ENCODE results near the gene AHRR. TPM values are rescaled to one million over a fixed set of nuclear protein-coding genes. Genes with fewer than 3 reads are reported as not detected.

AHRR gene
- total RNA-seq, 1 donor from 2014 or later: 10.5 TPM

DNA sequence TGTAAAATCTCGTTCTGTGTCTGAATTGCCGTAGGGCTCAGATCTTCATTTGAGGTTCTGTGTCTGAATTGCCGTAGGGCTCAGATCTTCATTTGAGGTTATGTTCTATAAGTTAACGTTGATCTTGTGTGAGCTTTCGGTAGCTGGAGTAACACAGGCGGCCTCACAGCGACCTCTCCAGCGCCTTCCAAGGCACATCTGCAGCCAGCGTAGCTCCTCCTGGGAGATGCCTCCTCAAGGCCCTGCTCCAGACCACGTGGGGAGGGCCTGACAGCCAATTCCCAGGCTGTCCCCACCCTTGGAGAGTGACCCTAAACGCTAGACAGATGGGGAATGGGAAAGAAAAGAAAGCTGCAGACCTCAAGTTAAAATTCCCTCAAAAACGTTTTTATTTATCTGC, 8.7 kb upstream of the AHRR start:
- Mint-ChIP-seq H3K27me3 (ENCODE audit: low read depth, unreplicated experiment) (no peaks in the 10 kb centered on the region), H3K36me3 (ENCODE audit: low read depth, unreplicated experiment) (peaks cover 14% of the 10 kb centered on the region), H3K27ac (ENCODE audit: unreplicated experiment) (no peak overlapping the region), H3K9me3 (ENCODE audit: unreplicated experiment) (no peaks in the 10 kb centered on the region), H3K4me3 (ENCODE audit: unreplicated experiment) (no peak overlapping the region), H3K4me1 (ENCODE audit: low read depth, unreplicated experiment) (peaks cover 6% of the 10 kb centered on the region)
- peaks cover 15% of the 10 kb centered on the region for H3K79me2 ChIP-seq (ENCODE audit: insufficient read depth, low read length)
- TF ChIP-seq EZH2 (IDR thresholded peaks at IDR 0.05; ENCODE audit: insufficient read depth, low read length) (no peak), CTCF (IDR thresholded peaks at IDR 0.05; ENCODE audit: insufficient read depth, low read depth, low read length) (no peak)
- no peak overlapping the region for H3K27ac ChIP-seq (ENCODE audit: low read depth, low read length)
- H3K4me1 ChIP-seq (ENCODE audit: insufficient read depth, low read length): peaks cover 27% of the 10 kb centered on the region
- H3K27me3 ChIP-seq (ENCODE audit: insufficient read depth, low read length): no peaks in the 10 kb centered on the region
- no peak overlapping the region for H2AFZ ChIP-seq (ENCODE audit: low read depth, low read length)
- FAIRE-seq (no peak), DNase-seq (ENCODE audit: low read depth) (no peak)
- H4K20me1 ChIP-seq (ENCODE audit: insufficient read depth, low read length): peaks cover 89% of the 10 kb centered on the region
- H3K4me2 ChIP-seq (ENCODE audit: low read length): no peak overlapping the region
- no peak overlapping the region for H3K9ac ChIP-seq (ENCODE audit: low read length)
- H3K9me3 ChIP-seq (ENCODE audit: insufficient read depth, low read depth, low read length): no peaks in the 10 kb centered on the region
- no peaks in the 10 kb centered on the region for H3K36me3 ChIP-seq (ENCODE audit: insufficient read depth, low read length)
- H3K4me3 ChIP-seq (ENCODE audit: insufficient read depth, low read depth, low read length): no peak overlapping the region

DNA sequence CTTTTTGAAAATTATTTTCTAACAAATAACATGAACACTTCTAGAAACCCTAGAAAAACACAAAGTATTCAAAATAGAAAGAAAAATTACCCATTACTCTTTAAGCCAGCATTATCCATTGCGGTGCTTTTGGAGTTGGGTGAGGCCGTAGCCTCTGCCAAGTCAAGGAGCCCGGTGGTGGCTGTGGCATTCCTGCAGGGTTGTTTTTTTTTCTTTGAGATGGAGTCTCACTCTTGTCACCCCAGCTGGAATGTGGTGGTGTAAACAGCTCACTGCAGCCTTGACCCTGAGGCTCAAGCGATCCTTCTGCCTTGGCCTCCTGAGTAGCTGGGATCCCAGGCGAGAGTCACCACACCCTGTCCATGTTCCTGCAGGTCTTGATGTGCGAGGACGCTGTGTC, 8.2 kb upstream of the AHRR start:
- peaks cover 6% of the 10 kb centered on the region for H3K4me1 Mint-ChIP-seq (ENCODE audit: low read depth, unreplicated experiment)
- no peaks in the 10 kb centered on the region for H3K27me3 Mint-ChIP-seq (ENCODE audit: low read depth, unreplicated experiment)
- Histone ChIP-seq H3K27me3 (ENCODE audit: insufficient read depth, low read length) (no peaks in the 10 kb centered on the region), H3K36me3 (ENCODE audit: insufficient read depth, low read length) (no peaks in the 10 kb centered on the region), H3K27ac (ENCODE audit: low read depth, low read length) (no peak overlapping the region), H3K4me3 (ENCODE audit: insufficient read depth, low read depth, low read length) (no peak overlapping the region), H3K4me2 (ENCODE audit: low read length) (no peak overlapping the region), H3K4me1 (ENCODE audit: insufficient read depth, low read length) (peaks cover 28% of the 10 kb centered on the region), H3K79me2 (ENCODE audit: insufficient read depth, low read length) (peaks cover 12% of the 10 kb centered on the region), H3K9me3 (ENCODE audit: insufficient read depth, low read depth, low read length) (no peaks in the 10 kb centered on the region), H3K9ac (ENCODE audit: low read length) (no peak overlapping the region), H4K20me1 (ENCODE audit: insufficient read depth, low read length) (peaks cover 84% of the 10 kb centered on the region), H2AFZ (ENCODE audit: low read depth, low read length) (no peak overlapping the region)
- peaks cover 14% of the 10 kb centered on the region for H3K36me3 Mint-ChIP-seq (ENCODE audit: low read depth, unreplicated experiment)
- H3K27ac Mint-ChIP-seq (ENCODE audit: unreplicated experiment): no peak overlapping the region
- FAIRE-seq (no peak), DNase-seq (ENCODE audit: low read depth) (no peak)
- TF ChIP-seq EZH2 (IDR thresholded peaks at IDR 0.05; ENCODE audit: insufficient read depth, low read length): no peak
- TF ChIP-seq CTCF (IDR thresholded peaks at IDR 0.05; ENCODE audit: insufficient read depth, low read depth, low read length): no peak
- no peak overlapping the region for H3K4me3 Mint-ChIP-seq (ENCODE audit: unreplicated experiment)
- no peaks in the 10 kb centered on the region for H3K9me3 Mint-ChIP-seq (ENCODE audit: unreplicated experiment)

- peaks cover 30% of the 10 kb centered on the region for H3K4me1 ChIP-seq (ENCODE audit: insufficient read depth, low read length)
- no peak overlapping the region for H3K27ac Mint-ChIP-seq (ENCODE audit: unreplicated experiment)
- H3K9me3 Mint-ChIP-seq (ENCODE audit: unreplicated experiment): no peaks in the 10 kb centered on the region
- H3K27me3 Mint-ChIP-seq (ENCODE audit: low read depth, unreplicated experiment): no peaks in the 10 kb centered on the region
- H3K36me3 Mint-ChIP-seq (ENCODE audit: low read depth, unreplicated experiment): peaks cover 10% of the 10 kb centered on the region
- H3K4me3 ChIP-seq (ENCODE audit: insufficient read depth, low read depth, low read length): no peak overlapping the region
- no peak overlapping the region for H3K9ac ChIP-seq (ENCODE audit: low read length)
- H3K27me3 ChIP-seq (ENCODE audit: insufficient read depth, low read length): no peaks in the 10 kb centered on the region
- H3K36me3 ChIP-seq (ENCODE audit: insufficient read depth, low read length): no peaks in the 10 kb centered on the region
- no peak overlapping the region for H2AFZ ChIP-seq (ENCODE audit: low read depth, low read length)
- TF ChIP-seq EZH2 (IDR thresholded peaks at IDR 0.05; ENCODE audit: insufficient read depth, low read length): no peak
- no peak for TF ChIP-seq CTCF (IDR thresholded peaks at IDR 0.05; ENCODE audit: insufficient read depth, low read depth, low read length)
- H3K4me1 Mint-ChIP-seq (ENCODE audit: low read depth, unreplicated experiment): peaks cover 3% of the 10 kb centered on the region
- DNase-seq (ENCODE audit: low read depth) (no peak), FAIRE-seq (no peak)
- no peak overlapping the region for H3K4me3 Mint-ChIP-seq (ENCODE audit: unreplicated experiment)
- H3K27ac ChIP-seq (ENCODE audit: low read depth, low read length): no peak overlapping the region
- H3K4me2 ChIP-seq (ENCODE audit: low read length): no peak overlapping the region
- H3K9me3 ChIP-seq (ENCODE audit: insufficient read depth, low read depth, low read length): no peaks in the 10 kb centered on the region
- H3K79me2 ChIP-seq (ENCODE audit: insufficient read depth, low read length): peaks cover 12% of the 10 kb centered on the region
- peaks cover 78% of the 10 kb centered on the region for H4K20me1 ChIP-seq (ENCODE audit: insufficient read depth, low read length)
Observed at GRCh38 chr5:313806-314376, 7.6 kb upstream of the AHRR start.
